Measurements from ENCODE around the gene POLR2E. TPM values are rescaled to one million over a fixed set of nuclear protein-coding genes. Genes with fewer than 3 reads are reported as not detected.

POLR2E gene
- polyA plus RNA-seq, 1 donor (not counting 4 experiments of a cell fraction or from before 2014, with no cell fraction given), result 178 TPM

DNA sequence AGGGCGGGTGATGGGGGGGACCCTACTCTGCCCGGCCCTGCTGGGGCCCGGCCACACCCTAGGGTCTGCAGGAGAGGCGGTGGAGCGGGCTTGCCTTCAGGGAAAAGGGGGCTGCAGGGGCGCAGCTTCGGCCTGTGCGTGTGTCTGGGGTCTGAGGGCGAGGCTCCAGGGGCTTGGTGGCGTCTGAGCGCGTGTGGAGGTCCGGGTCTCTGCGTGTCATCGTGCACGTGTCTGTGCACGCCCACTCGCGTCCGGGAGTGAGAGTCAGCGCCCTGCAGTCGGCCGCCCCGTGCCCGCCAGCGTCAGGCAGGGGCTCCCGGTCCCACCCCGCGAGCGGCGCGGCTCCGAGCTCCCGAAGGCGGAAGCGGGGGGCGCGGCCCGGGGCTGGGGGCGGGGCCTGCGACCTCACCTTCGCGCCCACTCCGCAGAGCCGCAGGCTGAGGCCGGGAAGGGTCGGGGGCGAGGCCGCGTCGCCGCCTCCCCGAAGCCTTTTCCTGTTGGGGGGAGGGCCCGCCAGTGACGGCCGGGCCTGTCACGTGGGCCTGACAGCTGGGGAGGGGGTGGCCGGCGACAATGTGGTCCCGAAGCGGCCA, 28.3 kb downstream of the POLR2E start, which contains the start of gene ARHGAP45:
Gene ARHGAP45, plus strand, starts transcription at position 420 of the 593 bp plus-strand sequence. CDS start 239 bp downstream, outside the sequence.
- Histone ChIP-seq H3K9me1 (ENCODE audit: control insufficient read depth, extremely low read depth, insufficient read depth, low read length) (no peaks in the 10 kb centered on the region), H3K9me3 (ENCODE audit: control insufficient read depth, low read depth, low read length) (no peaks in the 10 kb centered on the region), H3K27ac (ENCODE audit: control insufficient read depth, insufficient read depth, low read length) (no peak within 1 kb of the TSS), H3K4me3 (ENCODE audit: control insufficient read depth in 2 of 3, extremely low read depth in 1 of 3, insufficient read depth in 2 of 3, low read depth in 1 of 3, low read length in 3 of 3) (peak within 1 kb of the TSS in 2 of 3 experiments; percentile 14 to 38), H4K20me1 (ENCODE audit: control insufficient read depth, extremely low read depth, insufficient read depth, low read length) (no peaks in the 10 kb centered on the region), H2AFZ (ENCODE audit: control insufficient read depth, low read length) (no peak within 1 kb of the TSS), H3K9ac (ENCODE audit: control insufficient read depth, extremely low read depth, insufficient read depth, low read length) (no peak within 1 kb of the TSS), H3K27me3 (ENCODE audit: control insufficient read depth, extremely low read depth, insufficient read depth, low read length) (peaks cover 17% of the 10 kb centered on the region), H3K4me2 (ENCODE audit: control insufficient read depth, extremely low read depth, insufficient read depth, low read depth, low read length) (peak within 1 kb of the TSS; percentile 62), H3K36me3 (ENCODE audit: control insufficient read depth in 2 of 2, extremely low read depth in 1 of 2, insufficient read depth in 2 of 2, low read length in 2 of 2) (peaks cover 0 to 3% of the 10 kb centered on the region in 2 experiments), H3K79me2 (ENCODE audit: control insufficient read depth, insufficient read depth, low read length) (no peaks in the 10 kb centered on the region), H3K4me1 (ENCODE audit: control insufficient read depth, extremely low read depth, insufficient read depth, low read length) (peaks cover 24% of the 10 kb centered on the region)
- dilution Hi-C loops (cut with MboI; ENCODE audit: extremely low pct_ligation_motif_present, low sequenced_read_pairs), result no loop called here
- TF ChIP-seq EZH2 (IDR thresholded peaks at IDR 0.05; ENCODE audit: low read length) (no peak), CTCF (optimal IDR thresholded peaks at IDR 0.05 in 1 of 3, IDR thresholded peaks at IDR 0.05 in 1 of 3, conservative IDR thresholded peaks at IDR 0.05 in 1 of 3; ENCODE audit: extremely low read depth in 1 of 3, insufficient read depth in 2 of 3, low read length in 3 of 3) (no peak)
- DNase-seq (ENCODE audit: low read depth, low spot score) (no peak), FAIRE-seq (no peak)

DNA sequence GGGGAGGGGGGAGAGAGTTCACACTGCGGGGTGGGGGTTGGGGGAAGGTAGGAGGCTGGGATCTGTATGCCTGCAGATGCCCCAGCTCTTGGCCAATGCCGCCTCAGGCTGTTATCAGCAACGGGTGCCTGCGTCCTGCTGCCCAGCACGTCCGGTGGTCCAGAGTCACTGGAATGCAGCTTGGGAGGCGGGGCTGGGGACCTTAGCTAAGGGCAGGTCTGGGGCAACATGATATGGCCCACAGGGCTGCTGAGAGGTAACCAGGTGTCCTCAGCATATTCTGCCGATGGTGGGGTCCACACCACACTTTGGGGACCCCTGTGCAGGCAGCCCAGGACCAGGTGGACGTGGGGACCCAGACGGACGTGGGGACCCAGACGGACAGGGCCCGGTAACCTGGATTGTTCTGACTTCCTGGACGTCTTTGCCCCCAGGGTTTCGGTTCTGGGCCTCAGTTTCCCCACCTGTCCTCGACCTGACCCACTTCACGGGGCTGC, 28.9 kb downstream of the POLR2E start:
- FAIRE-seq, result no peak
- DNase-seq (ENCODE audit: low read depth, low spot score), result no peak

More for the DNA sequence above, 28.9 kb downstream of the POLR2E start:
- H3K27me3 ChIP-seq (ENCODE audit: control insufficient read depth, extremely low read depth, insufficient read depth, low read length), result peaks cover 17% of the 10 kb centered on the region
- H3K36me3 ChIP-seq (ENCODE audit: control insufficient read depth in 2 of 2, extremely low read depth in 1 of 2, insufficient read depth in 2 of 2, low read length in 2 of 2), result peaks cover 0 to 5% of the 10 kb centered on the region in 2 experiments
- dilution Hi-C loops (cut with MboI; ENCODE audit: extremely low pct_ligation_motif_present, low sequenced_read_pairs), result no loop called here
- H3K9ac ChIP-seq (ENCODE audit: control insufficient read depth, extremely low read depth, insufficient read depth, low read length), result no peak overlapping the region
- H3K4me2 ChIP-seq (ENCODE audit: control insufficient read depth, extremely low read depth, insufficient read depth, low read depth, low read length), result peak overlapping the region; percentile 62
- H3K27ac ChIP-seq (ENCODE audit: control insufficient read depth, insufficient read depth, low read length), result no peak overlapping the region
- no peaks in the 10 kb centered on the region for H3K9me3 ChIP-seq (ENCODE audit: control insufficient read depth, low read depth, low read length)
- no peaks in the 10 kb centered on the region for H3K9me1 ChIP-seq (ENCODE audit: control insufficient read depth, extremely low read depth, insufficient read depth, low read length)
- peaks cover 24% of the 10 kb centered on the region for H3K4me1 ChIP-seq (ENCODE audit: control insufficient read depth, extremely low read depth, insufficient read depth, low read length)
- TF ChIP-seq EZH2 (IDR thresholded peaks at IDR 0.05; ENCODE audit: low read length) (no peak), CTCF (optimal IDR thresholded peaks at IDR 0.05 in 1 of 3, IDR thresholded peaks at IDR 0.05 in 1 of 3, conservative IDR thresholded peaks at IDR 0.05 in 1 of 3; ENCODE audit: extremely low read depth in 1 of 3, insufficient read depth in 2 of 3, low read length in 3 of 3) (no peak)
- no peak overlapping the region for H3K4me3 ChIP-seq (ENCODE audit: control insufficient read depth in 2 of 3, extremely low read depth in 1 of 3, insufficient read depth in 2 of 3, low read depth in 1 of 3, low read length in 3 of 3)
- H3K79me2 ChIP-seq (ENCODE audit: control insufficient read depth, insufficient read depth, low read length), result no peaks in the 10 kb centered on the region
- no peak overlapping the region for H2AFZ ChIP-seq (ENCODE audit: control insufficient read depth, low read length)
- H4K20me1 ChIP-seq (ENCODE audit: control insufficient read depth, extremely low read depth, insufficient read depth, low read length), result no peaks in the 10 kb centered on the region
